ENCODE measurements around the gene MORC2.

MORC2 gene

DNA sequence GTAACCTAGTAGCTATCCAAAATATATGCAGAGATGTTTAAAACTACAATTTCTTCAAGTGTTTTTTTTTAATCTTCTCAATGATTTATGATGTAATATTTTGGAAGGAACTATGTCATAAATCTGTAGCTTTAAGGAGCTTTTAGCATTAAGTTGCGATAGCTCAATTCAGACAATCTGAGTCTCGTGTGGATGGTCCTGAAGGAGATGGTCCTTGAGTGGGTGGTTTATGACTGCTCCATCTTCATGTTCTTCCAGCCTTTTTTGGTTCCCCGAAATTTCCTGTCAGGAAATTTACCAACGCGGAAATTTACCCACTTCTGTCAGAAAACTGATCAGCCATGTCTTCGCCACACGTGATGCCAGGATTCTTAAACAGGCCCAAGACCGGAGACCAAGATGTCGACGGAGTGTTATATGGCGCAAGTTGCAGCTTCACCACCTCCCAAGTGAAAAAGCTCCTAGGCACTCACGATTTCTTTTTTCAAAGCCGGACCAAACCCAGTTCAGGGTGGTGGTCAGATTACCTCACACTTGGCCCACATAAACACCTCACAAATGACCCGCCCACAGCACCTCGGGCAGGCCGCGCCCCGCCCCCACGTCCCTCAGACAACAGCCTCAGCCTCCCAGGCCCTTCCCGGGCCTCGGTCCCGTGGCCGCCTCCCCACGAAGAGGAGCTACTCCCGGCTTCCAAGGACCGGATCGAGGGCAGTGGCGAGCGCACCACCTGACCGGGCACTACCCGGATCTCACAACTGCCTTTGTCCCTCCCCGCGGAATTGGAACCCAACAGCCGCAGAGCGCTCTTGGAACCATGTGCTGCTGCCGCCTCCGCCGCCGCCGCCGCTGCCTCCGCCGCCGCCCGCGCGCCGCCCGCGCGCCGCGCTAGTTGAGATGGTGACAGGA is at the start of gene MORC2:
MORC2 (minus strand) TSS at position 760 of the 909 bp plus-strand sequence. CDS start 885 bp downstream, outside the sequence.
- peak; percentile 52 for DNase-seq

DNA sequence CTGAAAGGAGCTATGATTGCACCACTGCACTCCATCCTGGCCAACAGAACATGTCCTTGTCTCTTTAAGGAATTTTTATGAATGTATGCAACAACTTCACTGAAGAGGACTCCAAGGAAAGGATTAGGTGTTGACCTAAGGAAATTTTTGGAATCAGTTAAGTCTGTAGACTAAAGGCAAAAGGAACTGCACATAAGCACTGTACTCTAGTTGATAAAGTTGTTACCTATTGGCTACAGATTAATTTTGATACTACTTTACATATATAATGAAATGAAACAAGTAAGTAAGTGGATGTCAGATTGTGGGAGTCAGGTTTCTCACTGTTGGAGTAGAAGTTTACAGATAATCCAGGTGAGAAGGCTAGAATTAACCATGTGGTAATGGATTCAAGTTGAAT is 37.0 kb upstream of the MORC2 start:
- no peak for DNase-seq

DNA sequence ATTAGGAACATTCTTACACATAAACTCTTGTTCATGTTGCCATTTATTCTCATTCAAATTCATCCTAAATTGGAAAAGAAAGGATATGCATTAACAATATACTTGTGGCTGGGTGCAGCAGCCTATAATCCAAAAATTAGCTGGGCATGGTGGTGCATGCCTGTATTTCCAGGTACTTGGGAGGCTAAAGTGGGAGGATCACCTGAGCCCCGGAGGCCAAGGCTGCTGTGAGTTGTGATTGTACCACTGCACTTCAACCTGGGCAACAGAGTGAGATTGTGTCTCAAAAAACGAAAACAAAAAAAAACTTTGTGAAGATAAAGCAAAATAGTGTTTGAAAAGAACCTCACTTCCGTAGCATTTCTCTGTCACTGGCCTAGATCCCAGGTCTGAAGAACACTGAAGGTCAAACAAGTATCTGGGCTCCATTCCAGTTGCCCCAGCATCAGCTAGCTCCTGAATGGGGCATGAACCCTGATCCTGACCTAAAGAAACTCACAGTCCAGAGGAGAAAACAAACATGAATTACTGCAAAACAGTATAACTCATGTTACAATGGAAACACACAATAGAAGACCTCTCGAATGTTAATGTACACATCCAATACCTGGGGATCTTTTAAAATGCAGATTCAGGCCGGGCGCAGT is 32.7 kb upstream of the MORC2 start:
- DNase-seq: no peak

DNA sequence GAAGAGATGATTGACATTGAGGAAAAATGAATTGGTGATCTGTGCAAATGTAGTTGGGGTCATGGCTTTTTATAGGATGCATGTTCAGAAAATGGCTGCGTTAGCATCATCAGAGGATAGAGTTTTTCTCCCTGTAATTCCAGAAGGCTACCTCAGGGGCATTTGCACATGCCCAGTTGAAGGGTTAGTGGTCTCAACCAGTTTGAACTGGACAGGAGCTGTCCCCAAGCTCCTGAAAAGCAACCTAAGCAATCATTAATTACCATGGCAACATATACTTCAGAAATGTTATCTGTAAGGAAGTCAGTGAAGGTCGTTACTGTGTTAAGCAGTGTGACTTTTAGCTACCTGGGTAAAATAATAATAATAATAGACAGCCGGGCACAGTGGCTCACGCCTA is 29.8 kb upstream of the MORC2 start:
- DNase-seq: no peak

DNA sequence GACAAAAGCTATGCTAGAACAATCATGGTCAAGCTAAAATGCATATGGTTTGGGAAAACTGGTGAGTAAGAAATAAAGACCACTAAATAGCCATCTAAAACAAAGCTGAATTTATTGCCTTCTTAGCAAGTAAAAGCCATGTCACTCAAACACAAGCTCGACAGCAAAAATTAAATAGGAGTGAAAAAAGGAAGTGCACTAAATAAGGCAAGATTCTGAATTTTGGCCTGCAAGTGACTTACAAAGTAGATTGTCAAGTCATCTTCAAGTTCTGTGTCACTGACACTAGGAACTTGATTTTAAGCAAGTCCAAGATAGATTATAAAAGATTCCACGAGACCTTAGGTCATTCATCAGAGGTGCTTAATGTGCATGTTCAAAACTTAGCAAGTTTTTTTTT is 27.9 kb upstream of the MORC2 start:
- no peak for DNase-seq

DNA sequence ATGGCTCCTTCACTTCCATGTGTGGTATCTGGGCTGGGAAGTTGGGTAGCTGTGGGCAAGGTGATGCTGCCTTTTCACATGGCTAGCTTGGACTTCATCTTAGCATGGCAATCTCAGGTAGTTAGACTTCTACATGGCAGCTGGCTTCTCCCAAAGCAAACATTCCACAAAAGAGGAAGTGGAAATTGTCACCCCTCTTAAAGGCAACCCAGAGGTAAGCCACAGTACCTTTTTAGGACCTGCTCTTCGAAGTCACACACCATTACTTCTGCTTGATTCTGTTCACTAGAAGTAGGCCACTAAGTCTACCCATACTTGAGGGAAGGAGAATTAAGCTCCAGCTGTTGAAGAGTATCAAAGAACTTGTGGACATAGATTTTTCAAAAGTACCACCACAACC is 26.4 kb upstream of the MORC2 start:
- no peak for DNase-seq

DNA sequence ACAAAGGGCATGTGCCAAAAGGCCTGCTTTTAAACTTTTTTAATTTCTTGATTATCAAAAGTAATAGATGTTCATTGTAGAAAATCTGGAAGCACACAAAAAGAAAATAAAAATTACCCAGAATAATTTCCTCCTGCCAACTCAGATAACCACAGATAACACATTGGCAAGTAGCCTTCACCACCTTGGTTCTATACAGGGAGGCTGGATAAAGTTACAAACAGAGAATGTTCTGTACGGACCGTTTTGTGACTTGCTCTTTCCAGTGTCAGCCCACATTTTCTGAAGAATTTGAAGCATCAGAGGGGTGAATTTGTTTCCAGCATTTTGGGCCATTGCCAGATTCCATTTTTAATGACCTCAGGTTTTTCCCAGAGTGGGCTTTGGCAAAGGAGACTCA is 24.0 kb upstream of the MORC2 start:
- no peak for DNase-seq

DNA sequence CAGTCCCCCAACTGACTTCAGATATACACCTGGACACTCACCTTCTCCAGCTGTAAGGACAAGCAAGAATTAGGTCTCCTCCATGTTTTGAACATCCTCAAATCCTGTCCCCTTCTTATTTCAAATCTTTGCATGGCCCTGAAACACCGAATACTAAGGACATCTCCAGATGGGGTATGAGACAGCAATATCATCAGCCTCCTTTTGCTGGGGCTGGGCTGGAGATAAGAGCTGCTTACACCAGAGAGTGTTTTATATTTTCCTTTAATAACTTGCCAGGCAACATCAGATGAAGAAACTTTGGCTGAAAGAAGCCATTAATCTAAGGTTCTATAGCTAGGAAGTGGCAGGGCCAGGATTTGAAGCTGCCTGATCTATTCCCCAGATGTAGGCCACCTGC is 22.1 kb upstream of the MORC2 start:
- DNase-seq: no peak

DNA sequence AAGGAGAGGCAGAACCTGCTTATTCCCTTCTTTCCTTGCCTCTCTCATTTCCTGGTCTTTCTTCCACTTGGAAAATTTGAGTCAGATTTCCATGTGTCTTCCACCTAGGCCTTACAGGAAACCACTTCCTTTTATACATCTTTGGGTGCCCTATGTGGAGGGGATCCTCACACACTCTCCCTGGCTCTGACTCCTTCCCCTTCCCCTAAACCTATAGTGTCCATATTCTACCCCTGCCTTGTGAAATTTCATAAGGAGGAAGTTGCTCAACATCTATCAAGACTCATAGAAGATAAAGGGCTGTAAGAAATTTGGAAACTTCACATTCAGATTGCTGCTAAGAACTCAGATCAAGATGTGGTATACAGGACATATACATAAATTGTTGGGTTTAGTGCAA is 20.9 kb upstream of the MORC2 start:
- peak; percentile 40 for DNase-seq

DNA sequence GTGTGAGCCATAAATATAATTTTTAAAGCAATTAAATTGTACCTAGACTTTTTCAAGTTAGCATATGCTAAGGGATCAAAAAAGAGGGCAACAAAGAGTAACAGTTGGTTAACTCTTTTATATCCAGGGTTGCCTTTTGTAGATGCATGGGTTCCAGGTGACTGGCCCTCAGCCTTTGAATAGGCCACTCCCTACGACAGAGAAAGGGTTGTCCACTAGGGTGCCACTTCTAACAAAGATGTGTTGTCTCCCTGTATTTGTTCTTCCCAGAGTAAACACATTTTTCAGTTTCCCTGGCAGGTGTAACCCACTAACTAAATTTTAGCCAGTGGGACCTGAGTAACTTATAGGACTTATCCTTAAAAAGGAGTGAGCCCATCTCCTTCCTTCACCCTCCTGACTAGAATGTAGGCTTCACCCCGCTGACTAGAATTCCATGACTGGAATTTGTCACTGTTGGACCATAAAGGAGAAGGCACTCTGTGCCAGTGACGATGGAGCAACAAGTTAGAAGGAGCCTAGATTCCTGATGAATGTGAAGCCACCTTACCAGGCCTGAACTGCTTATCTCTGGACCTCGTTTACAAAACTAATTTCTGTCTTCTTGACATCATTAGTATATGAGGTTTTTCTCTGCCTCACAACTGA is 17.1 kb upstream of the MORC2 start:
- no peak for DNase-seq

DNA sequence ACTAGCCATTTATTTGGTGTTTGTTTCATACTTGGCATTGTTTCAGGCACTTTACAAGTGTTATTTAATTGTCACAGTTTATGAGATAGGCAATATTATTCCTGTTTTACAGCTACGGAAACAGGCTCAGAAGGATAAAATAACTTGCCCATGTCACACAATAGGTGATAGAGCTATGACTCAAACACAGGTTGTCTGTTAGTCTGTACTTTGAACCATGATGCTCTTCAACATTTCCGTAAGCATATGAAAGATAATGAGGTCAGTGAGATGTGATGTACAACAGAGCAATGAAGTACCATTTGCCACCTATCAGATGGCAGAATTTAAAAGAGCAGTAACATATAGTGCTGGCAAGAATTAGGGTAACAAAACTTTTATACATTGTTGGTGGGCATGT is 15.7 kb upstream of the MORC2 start:
- no peak for DNase-seq

DNA sequence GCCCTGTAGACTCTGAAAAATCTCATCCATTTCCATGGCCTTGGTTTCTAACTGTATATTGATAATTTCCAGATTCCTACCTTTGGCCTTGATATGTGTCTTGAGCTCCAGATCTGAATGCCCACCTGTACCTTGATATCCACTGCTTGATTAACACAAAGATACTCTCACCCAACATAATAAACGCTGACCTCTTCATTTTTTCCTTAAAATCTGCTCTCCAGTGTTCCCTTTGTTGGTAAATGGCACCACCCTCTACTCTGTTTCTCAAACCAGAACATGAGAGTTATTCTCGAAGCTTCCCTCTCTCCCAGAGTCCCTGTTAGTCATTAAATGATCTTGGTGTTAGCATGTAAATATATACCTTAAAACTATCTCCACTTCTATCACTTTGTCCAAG is 13.9 kb upstream of the MORC2 start:
- DNase-seq: no peak

DNA sequence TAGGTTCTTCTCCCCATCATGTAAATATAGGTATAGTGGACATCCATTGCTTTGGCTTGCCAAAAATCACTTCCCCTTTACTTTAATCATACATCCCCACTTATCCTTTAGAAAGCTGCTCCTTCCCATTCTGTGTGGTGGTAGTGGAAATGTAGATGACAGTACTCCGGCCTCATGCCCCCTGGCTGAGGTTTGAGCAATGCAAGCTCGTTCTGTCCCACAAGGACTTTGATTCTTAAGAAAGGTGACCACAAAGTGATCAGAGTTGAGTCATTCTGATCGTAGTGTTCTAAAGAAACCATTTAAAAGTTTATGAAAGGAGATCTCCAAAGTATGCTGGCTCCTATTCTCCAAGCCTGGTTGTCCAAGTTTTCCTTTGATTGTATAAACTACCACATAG is 11.4 kb upstream of the MORC2 start:
- no peak for DNase-seq

DNA sequence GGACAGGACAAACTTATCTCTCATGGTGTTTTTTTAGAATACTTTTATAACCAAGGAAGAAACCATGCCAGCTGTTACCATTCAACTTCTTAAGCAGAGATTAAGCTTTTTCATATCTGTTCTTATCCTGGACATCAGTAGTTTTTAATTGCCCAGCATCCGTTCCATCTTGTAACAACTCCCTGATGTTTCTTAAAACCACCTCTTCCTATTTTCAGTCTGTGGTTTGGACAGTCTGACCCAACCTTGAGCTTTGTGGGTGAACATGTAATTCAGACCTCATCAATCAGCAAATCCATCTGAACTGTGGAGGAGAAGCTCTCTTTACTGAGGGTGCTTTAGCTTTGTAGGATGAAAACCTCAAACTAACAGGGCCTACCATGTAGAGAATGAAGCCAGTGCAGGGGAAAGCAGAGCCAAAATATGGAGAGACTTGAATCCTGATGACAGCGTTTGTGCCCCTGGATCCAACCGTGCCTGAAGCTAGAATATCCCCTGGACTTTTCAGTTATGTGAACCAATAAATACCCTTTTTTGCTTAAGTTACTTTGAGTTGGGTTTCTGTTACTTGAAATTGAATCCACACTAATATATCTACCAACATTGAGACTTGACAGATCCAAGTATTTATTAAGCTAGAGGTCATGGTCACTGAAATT is 9.9 kb upstream of the MORC2 start:
- DNase-seq: peak; percentile 64

DNA sequence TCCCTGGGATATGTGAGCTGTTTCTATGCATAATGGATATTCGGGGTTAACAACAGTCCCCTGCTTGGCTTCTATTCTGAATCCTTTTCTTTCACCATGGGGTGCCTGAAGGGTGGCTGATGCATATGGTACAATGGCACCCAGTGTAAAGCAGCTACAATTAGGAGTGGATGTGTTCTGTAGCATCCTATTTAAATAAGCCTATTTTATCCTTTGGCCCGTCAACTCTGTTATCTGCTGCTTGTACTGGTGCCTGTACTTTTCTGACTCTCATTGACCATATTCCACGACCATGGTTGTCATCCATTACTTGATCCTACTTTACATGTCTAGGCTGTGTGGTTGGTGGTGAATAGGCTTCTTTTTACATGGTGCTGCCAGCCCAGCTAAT is 1.8 kb upstream of the MORC2 start:
- no peak for DNase-seq

DNA sequence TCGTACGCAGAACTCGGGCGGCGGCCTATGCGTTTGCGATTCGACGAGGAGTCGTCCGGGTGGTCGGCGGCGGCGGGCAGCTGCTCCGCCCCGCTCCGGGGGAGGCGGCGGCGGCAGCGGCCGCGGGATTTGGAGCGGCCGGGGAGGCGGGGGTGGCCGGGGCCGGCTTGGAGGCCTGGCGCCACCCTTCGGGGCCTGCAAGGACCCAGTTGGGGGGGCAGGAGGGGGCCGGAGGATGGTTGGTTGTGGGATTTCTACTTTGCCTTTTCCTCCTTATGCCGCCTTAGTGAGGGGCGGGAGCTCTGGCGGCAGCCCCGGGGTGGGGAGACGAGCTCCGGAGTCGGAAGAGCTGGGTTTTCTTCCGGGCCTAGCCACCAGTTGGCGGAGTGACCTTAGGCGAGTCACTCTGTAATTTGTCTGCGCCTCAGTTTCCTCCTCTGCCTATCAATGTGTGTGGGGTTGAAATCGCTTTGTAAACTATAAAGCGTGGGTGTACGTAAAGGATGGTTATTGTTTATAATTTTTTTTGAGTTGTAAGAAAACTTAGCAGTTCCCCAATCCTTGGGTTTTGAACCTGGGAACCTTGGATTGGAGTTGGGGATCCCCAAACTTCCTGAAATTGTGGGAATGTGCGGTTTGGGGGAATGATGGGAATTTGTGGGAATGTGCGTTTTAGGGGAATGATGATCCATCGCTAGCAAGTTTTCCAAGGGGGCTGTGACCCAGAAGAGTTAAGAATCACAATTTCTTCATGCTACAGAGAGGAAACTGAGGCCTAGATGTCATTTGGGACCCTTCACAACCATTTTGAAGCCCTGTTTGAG is 1.2 kb upstream of the MORC2 start:
- DNase-seq: peak; percentile 9

DNA sequence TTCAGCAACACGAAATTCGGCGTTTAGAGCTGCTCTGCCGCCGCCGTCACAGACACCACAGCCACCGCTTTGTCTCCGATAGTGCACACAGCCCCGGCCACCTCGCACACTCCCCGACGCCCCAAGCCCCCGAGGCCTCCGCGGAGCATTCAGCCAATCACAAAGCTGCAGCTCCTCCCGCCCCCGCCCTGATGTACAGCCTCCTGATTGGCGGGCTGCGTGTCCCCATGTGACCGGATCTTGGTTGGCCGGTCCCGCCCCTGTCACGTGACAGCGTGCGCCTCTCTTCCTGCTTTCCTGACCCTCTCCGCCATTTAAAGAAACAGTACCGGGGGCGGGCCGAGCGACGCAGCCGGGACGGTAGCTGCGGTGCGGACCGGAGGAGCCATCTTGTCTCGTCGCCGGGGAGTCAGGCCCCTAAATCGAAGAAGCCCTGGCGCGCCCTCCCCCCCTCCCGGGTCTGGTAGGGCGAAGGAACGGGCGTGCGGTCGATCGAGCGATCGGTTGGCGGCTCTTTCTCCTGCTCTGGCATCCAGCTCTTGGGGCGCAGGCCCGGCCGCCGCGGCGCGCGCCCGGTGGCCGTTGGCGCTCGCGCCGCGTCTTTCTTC is 454 bp upstream of the MORC2 start, which contains the start of gene TUG1:
TUG1 (plus strand) TSS at position 342 of the 608 bp plus-strand sequence.
- peak; percentile 92 for DNase-seq

DNA sequence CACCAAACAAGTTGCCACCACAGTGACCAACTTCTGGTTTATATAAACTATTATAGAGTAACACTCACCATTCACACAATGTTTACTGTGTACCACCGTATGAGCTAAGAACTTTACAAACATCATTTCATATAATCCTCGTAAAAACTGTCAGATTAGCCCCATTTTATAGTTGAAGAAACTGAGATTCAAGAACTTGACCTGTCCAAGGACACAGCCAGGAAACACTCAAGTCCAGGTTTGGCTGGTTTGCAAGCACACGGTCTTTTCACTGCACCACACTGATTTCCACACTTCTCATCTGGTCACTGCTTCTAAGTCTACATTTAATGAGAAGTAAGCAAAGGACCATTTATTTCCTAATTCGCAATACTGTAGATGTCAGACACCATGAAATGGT is 3.7 kb downstream of the MORC2 start:
- DNase-seq: no peak

DNA sequence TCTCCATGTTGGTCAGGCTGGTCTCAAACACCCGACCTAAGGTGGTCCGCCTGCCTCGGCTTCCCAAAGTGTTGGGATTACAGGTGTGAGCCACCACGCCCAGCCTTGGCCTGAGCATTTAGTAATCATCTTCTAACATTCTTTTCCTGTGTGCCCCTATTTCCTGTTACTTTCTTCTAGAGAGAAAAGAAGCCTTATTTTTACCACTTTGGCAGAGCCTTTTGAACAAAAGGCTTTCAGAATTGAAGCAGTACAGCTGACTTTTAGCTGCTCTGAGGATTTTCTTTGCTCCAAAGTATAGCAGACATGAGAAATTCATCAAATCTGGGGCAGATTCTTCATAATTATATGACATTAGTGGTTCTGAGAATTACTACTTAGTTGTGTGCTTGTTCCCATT is 13.4 kb downstream of the MORC2 start:
- no peak for DNase-seq

DNA sequence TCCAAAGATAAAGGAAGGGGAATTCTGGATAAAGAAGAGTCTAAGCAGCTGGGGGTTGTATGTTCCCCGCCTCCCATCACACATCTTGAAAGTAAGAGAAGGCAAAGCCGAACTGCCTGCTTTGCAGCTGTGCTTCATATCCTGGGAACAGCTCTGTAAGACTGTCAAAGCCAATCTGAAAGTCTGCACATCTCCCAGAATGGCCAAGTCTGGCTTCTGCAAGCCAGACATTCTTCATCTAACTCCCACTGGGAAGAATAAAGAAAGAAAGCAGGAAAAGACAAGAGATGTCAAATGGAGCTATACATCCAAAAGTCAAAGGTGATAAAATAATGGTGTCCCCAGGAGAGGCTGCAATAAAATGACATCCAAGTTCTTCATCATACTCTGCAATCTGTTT is 15.4 kb downstream of the MORC2 start:
- no peak for DNase-seq

DNA sequence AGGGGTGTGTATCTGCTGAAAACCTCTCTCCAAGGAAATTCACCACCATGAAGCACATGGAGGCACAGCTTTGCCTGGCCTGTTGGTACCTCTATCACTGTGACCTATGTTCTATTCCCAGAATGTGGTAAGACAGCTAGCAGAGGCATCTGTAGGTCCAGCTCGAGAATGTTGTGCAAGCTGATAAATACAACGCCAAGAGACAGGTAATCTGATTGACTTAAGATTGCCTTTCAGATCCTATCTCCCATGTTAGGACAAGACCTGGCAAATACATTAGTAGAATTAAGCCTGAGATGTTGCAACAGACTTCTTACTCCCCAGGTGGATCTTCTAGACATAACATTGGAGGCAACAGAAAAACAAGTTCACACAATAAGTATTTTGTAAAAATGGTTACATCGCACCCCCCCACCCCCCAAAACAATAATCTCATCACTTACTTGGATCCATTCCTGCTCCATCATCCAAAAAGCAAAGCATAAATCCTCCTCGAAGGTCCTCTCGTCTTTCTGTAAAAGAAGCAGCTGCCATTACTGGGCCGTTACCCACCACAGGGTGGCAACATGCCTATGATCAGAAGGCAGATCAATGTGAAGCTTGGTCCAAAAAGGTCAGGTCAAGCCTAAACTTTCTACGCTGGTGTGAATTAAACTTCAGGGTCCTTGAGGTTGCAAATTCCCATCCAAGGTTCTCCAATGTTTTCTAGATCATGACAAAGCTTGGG is 18.5 kb downstream of the MORC2 start:
- DNase-seq: no peak

All from GF-D8 (cell line).